ENCODE measurements around the gene PEX10. TPM values are rescaled to one million over a fixed set of nuclear protein-coding genes. Genes with fewer than 3 reads are reported as not detected.

The PEX10 gene
- total RNA-seq, 5 donors from 2014 or later (not counting 1 experiment from before 2014, with no cell fraction given): 11.7 to 13.2 (median 12.2) TPM

- ATAC-seq (replicated peaks in 1 of 4): no peak
- H3K27me3 ChIP-seq (replicated peaks in 1 of 2; ENCODE audit: control insufficient read depth in 2 of 2, extremely low read depth in 1 of 2, insufficient read depth in 2 of 2, low read length in 1 of 2): no peaks in the 10 kb centered on the region
- H3K4me3 ChIP-seq (ENCODE audit: control insufficient read depth in 1 of 2, extremely low read depth in 1 of 2, low read length in 1 of 2): no peak overlapping the region
- POLR2A ChIA-PET: no interaction called here
- no peaks in the 10 kb centered on the region for H3K9me3 ChIP-seq
- no peak overlapping the region for H3K27ac Mint-ChIP-seq
- CTCF ChIA-PET: no interaction called here
- WGBS (ENCODE audit: insufficient coverage): 83% methylated on average over 20 of the region's 24 CpGs
- peaks cover 3% of the 10 kb centered on the region for H3K36me3 Mint-ChIP-seq
- H3K36me3 ChIP-seq (ENCODE audit: control insufficient read depth in 2 of 2, extremely low read depth in 1 of 2, insufficient read depth in 1 of 2, low read length in 1 of 2): no peaks in the 10 kb centered on the region
- H3K4me1 ChIP-seq (ENCODE audit: control insufficient read depth in 1 of 2, extremely low read depth in 1 of 2, insufficient read depth in 2 of 2, low read length in 2 of 2): no peaks in the 10 kb centered on the region
- H3K4me3 Mint-ChIP-seq: no peak overlapping the region
- H3K9me3 Mint-ChIP-seq: peaks cover 2 to 9% (median 3%) of the 10 kb centered on the region in 3 donors
- H3K4me1 Mint-ChIP-seq: no peaks in the 10 kb centered on the region
- no peaks in the 10 kb centered on the region for H3K27me3 Mint-ChIP-seq
- no peak overlapping the region for H3K27ac ChIP-seq (ENCODE audit: low read length)
- no peak for DNase-seq
Observed at GRCh38 chr1:2358651-2359640, 53.4 kb downstream of the PEX10 start.

- Mint-ChIP-seq H3K9me3 (peaks cover 0 to under 1% (median 0%) of the 10 kb centered on the region in 3 donors), H3K4me1 (no peaks in the 10 kb centered on the region), H3K27me3 (no peaks in the 10 kb centered on the region), H3K36me3 (no peaks in the 10 kb centered on the region), H3K4me3 (no peak overlapping the region), H3K27ac (no peak overlapping the region)
- H3K27me3 ChIP-seq (replicated peaks in 1 of 2; ENCODE audit: control insufficient read depth in 2 of 2, extremely low read depth in 1 of 2, insufficient read depth in 2 of 2, low read length in 1 of 2): peaks cover 0 to 3% of the 10 kb centered on the region in 2 experiments
- DNase-seq (no peak), ATAC-seq (replicated peaks in 1 of 4) (no peak)
- no peak overlapping the region for H3K4me3 ChIP-seq (ENCODE audit: control insufficient read depth in 1 of 2, extremely low read depth in 1 of 2, low read length in 1 of 2)
- CTCF ChIA-PET: interaction anchor here in 1 of 2 donors (0.5 kb wide), 1 partner anchor 17 kb away, joined by 5 read pairs; no protein-coding TSS in a partner anchor
- POLR2A ChIA-PET: no interaction called here
- no peaks in the 10 kb centered on the region for H3K9me3 ChIP-seq
- H3K36me3 ChIP-seq (ENCODE audit: control insufficient read depth in 2 of 2, extremely low read depth in 1 of 2, insufficient read depth in 1 of 2, low read length in 1 of 2): no peaks in the 10 kb centered on the region
- H3K4me1 ChIP-seq (ENCODE audit: control insufficient read depth in 1 of 2, extremely low read depth in 1 of 2, insufficient read depth in 2 of 2, low read length in 2 of 2): no peaks in the 10 kb centered on the region
- no peak overlapping the region for H3K27ac ChIP-seq (ENCODE audit: low read length)
- 88% methylated on average over 11 of the region's 13 CpGs for WGBS (ENCODE audit: insufficient coverage)
Observed at GRCh38 chr1:2358072-2358471, 54.3 kb downstream of the PEX10 start.

- Histone ChIP-seq H3K27me3 (replicated peaks in 1 of 2; ENCODE audit: control insufficient read depth in 2 of 2, extremely low read depth in 1 of 2, insufficient read depth in 2 of 2, low read length in 1 of 2) (peaks cover 0 to 3% of the 10 kb centered on the region in 2 experiments), H3K9me3 (no peaks in the 10 kb centered on the region), H3K36me3 (ENCODE audit: control insufficient read depth in 2 of 2, extremely low read depth in 1 of 2, insufficient read depth in 1 of 2, low read length in 1 of 2) (no peaks in the 10 kb centered on the region), H3K27ac (ENCODE audit: low read length) (no peak overlapping the region), H3K4me1 (ENCODE audit: control insufficient read depth in 1 of 2, extremely low read depth in 1 of 2, insufficient read depth in 2 of 2, low read length in 2 of 2) (no peaks in the 10 kb centered on the region), H3K4me3 (ENCODE audit: control insufficient read depth in 1 of 2, extremely low read depth in 1 of 2, low read length in 1 of 2) (no peak overlapping the region)
- Mint-ChIP-seq H3K27ac (no peak overlapping the region), H3K9me3 (no peaks in the 10 kb centered on the region), H3K36me3 (no peaks in the 10 kb centered on the region), H3K4me3 (no peak overlapping the region), H3K4me1 (no peaks in the 10 kb centered on the region), H3K27me3 (no peaks in the 10 kb centered on the region)
- WGBS (ENCODE audit: insufficient coverage): 86% methylated on average over 30 of the region's 37 CpGs
- ChIA-PET POLR2A (no interaction called here), CTCF (interaction anchor here in 1 of 2 donors (0.5 to 0.6 kb wide), 2 partner anchors 16 to 35 kb away, joined by 5 to 7 read pairs; no protein-coding TSS in a partner anchor)
- DNase-seq (no peak), ATAC-seq (replicated peaks in 1 of 4) (no peak)
Observed at GRCh38 chr1:2356911-2357845, 55.2 kb downstream of the PEX10 start.

- H3K4me3 ChIP-seq (ENCODE audit: control insufficient read depth in 1 of 2, extremely low read depth in 1 of 2, low read length in 1 of 2): no peak overlapping the region
- DNase-seq (no peak), ATAC-seq (replicated peaks in 1 of 4) (no peak)
- peaks cover 0 to 3% of the 10 kb centered on the region in 2 experiments for H3K27me3 ChIP-seq (replicated peaks in 1 of 2; ENCODE audit: control insufficient read depth in 2 of 2, extremely low read depth in 1 of 2, insufficient read depth in 2 of 2, low read length in 1 of 2)
- H3K27ac Mint-ChIP-seq: no peak overlapping the region
- POLR2A ChIA-PET: no interaction called here
- no peak overlapping the region for H3K4me3 Mint-ChIP-seq
- H3K4me1 Mint-ChIP-seq: no peaks in the 10 kb centered on the region
- WGBS (ENCODE audit: insufficient coverage): 88% methylated on average over 11 of the region's 15 CpGs
- H3K36me3 Mint-ChIP-seq: no peaks in the 10 kb centered on the region
- no peak overlapping the region for H3K27ac ChIP-seq (ENCODE audit: low read length)
- H3K27me3 Mint-ChIP-seq: no peaks in the 10 kb centered on the region
- no peaks in the 10 kb centered on the region for H3K4me1 ChIP-seq (ENCODE audit: control insufficient read depth in 1 of 2, extremely low read depth in 1 of 2, insufficient read depth in 2 of 2, low read length in 2 of 2)
- no peaks in the 10 kb centered on the region for H3K9me3 Mint-ChIP-seq
- no peaks in the 10 kb centered on the region for H3K36me3 ChIP-seq (ENCODE audit: control insufficient read depth in 2 of 2, extremely low read depth in 1 of 2, insufficient read depth in 1 of 2, low read length in 1 of 2)
- H3K9me3 ChIP-seq: no peaks in the 10 kb centered on the region
- CTCF ChIA-PET: no interaction called here
Observed at GRCh38 chr1:2356401-2356800, 56.0 kb downstream of the PEX10 start.

GRCh38 chr1:2355373-2356261, 56.7 kb downstream of the PEX10 start:
- H3K9me3 Mint-ChIP-seq: no peaks in the 10 kb centered on the region
- no peaks in the 10 kb centered on the region for H3K36me3 Mint-ChIP-seq
- no peaks in the 10 kb centered on the region for H3K36me3 ChIP-seq (ENCODE audit: control insufficient read depth in 2 of 2, extremely low read depth in 1 of 2, insufficient read depth in 1 of 2, low read length in 1 of 2)
- no peak for DNase-seq
- no peaks in the 10 kb centered on the region for H3K27me3 Mint-ChIP-seq
- ATAC-seq (replicated peaks in 1 of 4): no peak
- POLR2A ChIA-PET: no interaction called here
- no peak overlapping the region for H3K4me3 Mint-ChIP-seq
- H3K4me1 Mint-ChIP-seq: no peaks in the 10 kb centered on the region
- CTCF ChIA-PET: no interaction called here
- H3K9me3 ChIP-seq: no peaks in the 10 kb centered on the region
- no peaks in the 10 kb centered on the region for H3K4me1 ChIP-seq (ENCODE audit: control insufficient read depth in 1 of 2, extremely low read depth in 1 of 2, insufficient read depth in 2 of 2, low read length in 2 of 2)
- 82% methylated on average over 28 of the region's 28 CpGs for WGBS (ENCODE audit: insufficient coverage)
- H3K27ac Mint-ChIP-seq: no peak overlapping the region
- H3K27ac ChIP-seq (ENCODE audit: low read length): no peak overlapping the region
- no peak overlapping the region for H3K4me3 ChIP-seq (ENCODE audit: control insufficient read depth in 1 of 2, extremely low read depth in 1 of 2, low read length in 1 of 2)
- H3K27me3 ChIP-seq (replicated peaks in 1 of 2; ENCODE audit: control insufficient read depth in 2 of 2, extremely low read depth in 1 of 2, insufficient read depth in 2 of 2, low read length in 1 of 2): peaks cover 0 to 5% of the 10 kb centered on the region in 2 experiments

All from T-cell (primary cell).